ENCODE results near the gene OPRL1. TPM values are rescaled to one million over a fixed set of nuclear protein-coding genes. Genes with fewer than 3 reads are reported as not detected.

OPRL1 gene
- total RNA-seq, 1 experiment from 2014 or later = 1.5 TPM

DNA sequence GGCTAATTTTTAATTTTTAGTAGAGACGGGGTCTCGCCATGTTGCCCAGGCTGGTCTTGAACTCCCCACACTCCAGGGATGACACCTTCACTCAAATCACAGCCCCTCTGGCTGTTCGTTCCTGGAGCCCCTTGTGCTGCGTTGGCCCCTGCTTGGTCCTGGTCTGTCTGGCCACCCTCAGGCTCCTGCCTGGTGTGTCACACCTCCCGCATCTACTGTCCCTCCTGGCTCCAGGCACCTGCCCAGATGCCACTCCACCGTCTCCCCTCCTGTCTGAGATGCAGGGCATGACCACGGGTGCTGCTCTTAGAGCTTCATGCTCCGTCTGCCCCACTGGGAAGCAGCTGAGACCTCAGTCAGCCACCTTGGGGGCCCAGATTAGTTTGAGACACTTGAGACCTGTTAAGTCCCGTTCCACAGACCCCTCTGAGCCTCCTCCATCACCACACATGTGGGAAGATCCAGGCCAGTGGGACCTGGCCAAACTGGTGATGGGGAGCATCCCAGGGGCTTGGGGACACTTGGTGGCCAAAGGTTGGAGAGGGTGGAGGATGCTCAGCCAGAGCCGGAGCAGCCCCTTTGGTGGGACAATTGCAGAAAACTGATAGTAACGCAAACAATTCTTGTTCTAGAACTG is 49.4 kb downstream of the OPRL1 start:
- intact Hi-C loops (cut with micrococcal nuclease; ENCODE audit: unreplicated experiment) = no loop called here

DNA sequence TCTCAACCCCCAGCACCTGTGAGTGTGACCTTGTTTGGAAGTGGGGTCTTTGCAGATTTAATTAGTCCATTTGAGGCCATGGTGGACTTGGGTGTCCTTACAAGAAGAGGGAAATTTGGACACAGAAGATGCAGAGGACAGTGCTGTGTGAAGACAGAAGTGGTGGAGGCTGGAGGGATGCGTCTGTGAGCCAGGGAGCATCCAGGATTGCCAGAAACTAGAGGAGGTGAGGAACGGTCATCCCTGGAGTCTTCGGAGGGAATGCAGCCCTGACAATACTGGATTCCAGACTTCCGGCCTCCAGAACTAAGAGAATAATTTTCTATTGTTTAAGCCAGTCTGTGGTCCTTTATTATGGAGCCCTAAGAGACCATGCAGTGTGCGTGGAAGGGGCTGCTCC is 50.4 kb downstream of the OPRL1 start:
- Histone ChIP-seq H3K4me2 (no peak overlapping the region), H3K27me3 (ENCODE audit: insufficient read depth, low read depth) (peaks cover 38% of the 10 kb centered on the region), H3K4me3 (no peak overlapping the region), H2AFZ (no peak overlapping the region), H4K20me1 (ENCODE audit: insufficient read depth) (0 out of 2 replicates have a peak, but pooled peaks cover 10% of the 10 kb centered on the region), H3K27ac (no peak overlapping the region), H3K9me3 (ENCODE audit: insufficient read depth, low read depth) (no peaks in the 10 kb centered on the region; the same call in 1 of the 2 replicates), H3K36me3 (ENCODE audit: low read depth) (no peaks in the 10 kb centered on the region), H3F3A (ENCODE audit: insufficient read depth, low read depth) (peaks cover 6% of the 10 kb centered on the region; the same call in 1 of the 2 replicates), H3K79me2 (ENCODE audit: low read depth) (no peaks in the 10 kb centered on the region), H3K9me2 (ENCODE audit: insufficient read depth) (no peaks in the 10 kb centered on the region), H3K4me1 (replicated peaks; ENCODE audit: insufficient read depth) (no peaks in the 10 kb centered on the region)
- CTCF ChIA-PET = no interaction called here
- TF ChIP-seq EZH2 (IDR thresholded peaks at IDR 0.05; ENCODE audit: low read depth) = no peak
- TF ChIP-seq, protein P1, sequence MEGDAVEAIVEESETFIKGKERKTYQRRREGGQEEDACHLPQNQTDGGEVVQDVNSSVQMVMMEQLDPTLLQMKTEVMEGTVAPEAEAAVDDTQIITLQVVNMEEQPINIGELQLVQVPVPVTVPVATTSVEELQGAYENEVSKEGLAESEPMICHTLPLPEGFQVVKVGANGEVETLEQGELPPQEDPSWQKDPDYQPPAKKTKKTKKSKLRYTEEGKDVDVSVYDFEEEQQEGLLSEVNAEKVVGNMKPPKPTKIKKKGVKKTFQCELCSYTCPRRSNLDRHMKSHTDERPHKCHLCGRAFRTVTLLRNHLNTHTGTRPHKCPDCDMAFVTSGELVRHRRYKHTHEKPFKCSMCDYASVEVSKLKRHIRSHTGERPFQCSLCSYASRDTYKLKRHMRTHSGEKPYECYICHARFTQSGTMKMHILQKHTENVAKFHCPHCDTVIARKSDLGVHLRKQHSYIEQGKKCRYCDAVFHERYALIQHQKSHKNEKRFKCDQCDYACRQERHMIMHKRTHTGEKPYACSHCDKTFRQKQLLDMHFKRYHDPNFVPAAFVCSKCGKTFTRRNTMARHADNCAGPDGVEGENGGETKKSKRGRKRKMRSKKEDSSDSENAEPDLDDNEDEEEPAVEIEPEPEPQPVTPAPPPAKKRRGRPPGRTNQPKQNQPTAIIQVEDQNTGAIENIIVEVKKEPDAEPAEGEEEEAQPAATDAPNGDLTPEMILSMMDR (conservative IDR thresholded peaks at IDR 0.05) = no peak
- no peak for DNase-seq
- intact Hi-C loops (cut with micrococcal nuclease; ENCODE audit: unreplicated experiment) = no loop called here
- no TSS peak for BruUV-seq (replicated peaks)
- POLR2A ChIA-PET (ENCODE audit: unreplicated experiment) = no interaction called here

More for the DNA sequence above, 49.4 kb downstream of the OPRL1 start:
- Histone ChIP-seq H3K9me2 (ENCODE audit: insufficient read depth) (no peaks in the 10 kb centered on the region), H4K20me1 (ENCODE audit: insufficient read depth) (0 out of 2 replicates have a peak, but pooled peaks cover 10% of the 10 kb centered on the region), H3K4me1 (replicated peaks; ENCODE audit: insufficient read depth) (no peaks in the 10 kb centered on the region), H2AFZ (no peak overlapping the region), H3K27ac (no peak overlapping the region), H3K4me3 (no peak overlapping the region), H3K27me3 (ENCODE audit: insufficient read depth, low read depth) (peaks cover 48% of the 10 kb centered on the region), H3K4me2 (no peak overlapping the region), H3K79me2 (ENCODE audit: low read depth) (no peaks in the 10 kb centered on the region), H3F3A (ENCODE audit: insufficient read depth, low read depth) (peaks cover 5% of the 10 kb centered on the region; the same call in 1 of the 2 replicates), H3K36me3 (ENCODE audit: low read depth) (no peaks in the 10 kb centered on the region), H3K9me3 (ENCODE audit: insufficient read depth, low read depth) (no peaks in the 10 kb centered on the region; the same call in 1 of the 2 replicates)
- DNase-seq = no peak
- TF ChIP-seq, protein P1 (conservative IDR thresholded peaks at IDR 0.05) = no peak
- TF ChIP-seq EZH2 (IDR thresholded peaks at IDR 0.05; ENCODE audit: low read depth) = no peak
- ChIA-PET POLR2A (ENCODE audit: unreplicated experiment) (no interaction called here), CTCF (no interaction called here)
- BruUV-seq (replicated peaks) = no TSS peak

DNA sequence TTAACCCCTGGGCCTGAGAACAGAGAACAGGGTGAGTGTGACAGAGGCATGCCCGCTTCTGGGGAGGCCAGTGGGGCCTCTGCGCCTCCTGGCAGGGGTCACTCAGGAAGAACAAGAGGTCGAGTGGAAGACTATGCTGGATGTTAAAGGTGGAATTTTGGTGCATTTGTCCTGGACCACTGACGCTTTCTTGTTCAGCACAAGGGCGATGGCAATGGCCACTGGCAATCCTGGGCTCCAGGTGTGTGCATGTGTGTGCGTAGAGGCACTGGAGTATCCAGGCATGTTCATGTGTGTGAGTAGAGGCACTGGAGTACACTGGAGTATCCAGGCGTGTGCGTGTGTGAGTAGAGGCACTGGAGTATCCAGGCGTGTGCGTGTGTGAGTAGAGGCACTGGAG is 51.0 kb downstream of the OPRL1 start:
- Histone ChIP-seq H3K9me2 (ENCODE audit: insufficient read depth) (no peaks in the 10 kb centered on the region), H3F3A (ENCODE audit: insufficient read depth, low read depth) (peaks cover 6% of the 10 kb centered on the region; the same call in 1 of the 2 replicates), H3K36me3 (ENCODE audit: low read depth) (no peaks in the 10 kb centered on the region), H2AFZ (no peak overlapping the region), H3K4me3 (no peak overlapping the region), H3K4me1 (replicated peaks; ENCODE audit: insufficient read depth) (no peaks in the 10 kb centered on the region), H4K20me1 (ENCODE audit: insufficient read depth) (0 out of 2 replicates have a peak, but pooled peaks cover 10% of the 10 kb centered on the region), H3K27me3 (ENCODE audit: insufficient read depth, low read depth) (peaks cover 34% of the 10 kb centered on the region), H3K79me2 (ENCODE audit: low read depth) (no peaks in the 10 kb centered on the region), H3K9me3 (ENCODE audit: insufficient read depth, low read depth) (no peaks in the 10 kb centered on the region; the same call in 1 of the 2 replicates), H3K4me2 (no peak overlapping the region), H3K27ac (no peak overlapping the region)
- TF ChIP-seq EZH2 (IDR thresholded peaks at IDR 0.05; ENCODE audit: low read depth) = no peak
- TF ChIP-seq, protein P1 (conservative IDR thresholded peaks at IDR 0.05) = no peak
- no peak for DNase-seq
- intact Hi-C loops (cut with micrococcal nuclease; ENCODE audit: unreplicated experiment) = no loop called here
- POLR2A ChIA-PET (ENCODE audit: unreplicated experiment) = no interaction called here
- no TSS peak for BruUV-seq (replicated peaks)
- CTCF ChIA-PET = no interaction called here

All from PC-9 (cell line).